Measurements from ENCODE around the gene NOTO.

The NOTO gene

DNA sequence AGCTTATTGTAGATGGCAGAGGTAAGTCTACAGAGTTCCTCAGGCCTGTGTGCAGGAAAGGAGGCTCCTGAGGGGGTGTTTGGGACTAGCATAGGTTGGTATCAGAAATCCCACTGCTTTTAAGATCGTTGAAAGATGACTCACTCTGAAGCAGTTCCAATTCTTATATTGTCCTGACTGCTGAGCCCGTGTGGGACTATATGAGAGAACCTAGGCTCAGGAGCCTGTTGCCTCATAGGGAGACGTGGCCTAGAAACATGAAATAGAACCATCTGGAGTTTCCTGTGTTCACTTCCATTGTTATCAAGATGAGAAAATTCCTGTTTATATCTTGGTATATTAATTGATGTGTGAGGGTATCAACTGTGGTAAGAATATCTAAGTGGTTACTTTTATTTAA lies 37.4 kb downstream of the NOTO start:
- DNase-seq (ENCODE audit: insufficient read length): no peak
- FAIRE-seq: no peak
- TF ChIP-seq POLR2A (IDR thresholded peaks at IDR 0.05; ENCODE audit: low read depth, low read length) (no peak), POLR2AphosphoS5 (IDR thresholded peaks at IDR 0.05; ENCODE audit: low read depth, low read length) (no peak), TAF1 (IDR thresholded peaks at IDR 0.05; ENCODE audit: borderline replicate concordance, low read depth, low read length) (no peak)

GRCh38 chr2:73243884-73244570 lies 41.7 kb downstream of the NOTO start:
- TF ChIP-seq POLR2AphosphoS5 (IDR thresholded peaks at IDR 0.05; ENCODE audit: low read depth, low read length) (no peak), TAF1 (IDR thresholded peaks at IDR 0.05; ENCODE audit: borderline replicate concordance, low read depth, low read length) (no peak), POLR2A (IDR thresholded peaks at IDR 0.05; ENCODE audit: low read depth, low read length) (no peak)
- FAIRE-seq: no peak
- no peak for DNase-seq (ENCODE audit: insufficient read length)

- no peak for TF ChIP-seq POLR2A (IDR thresholded peaks at IDR 0.05; ENCODE audit: low read depth, low read length)
- TF ChIP-seq TAF1 (IDR thresholded peaks at IDR 0.05; ENCODE audit: borderline replicate concordance, low read depth, low read length): no peak
- TF ChIP-seq POLR2AphosphoS5 (IDR thresholded peaks at IDR 0.05; ENCODE audit: low read depth, low read length): no peak
- FAIRE-seq: peak; percentile 27
- no peak for DNase-seq (ENCODE audit: insufficient read length)
These were observed 42.2 kb downstream of the NOTO start for GRCh38 chr2:73244580-73244979.

GRCh38 chr2:73246850-73247249 lies 44.5 kb downstream of the NOTO start:
- TF ChIP-seq POLR2A (IDR thresholded peaks at IDR 0.05; ENCODE audit: low read depth, low read length): no peak
- no peak for TF ChIP-seq TAF1 (IDR thresholded peaks at IDR 0.05; ENCODE audit: borderline replicate concordance, low read depth, low read length)
- TF ChIP-seq POLR2AphosphoS5 (IDR thresholded peaks at IDR 0.05; ENCODE audit: low read depth, low read length): no peak
- no peak for FAIRE-seq

GRCh38 chr2:73249636-73250035 lies 47.3 kb downstream of the NOTO start:
- TF ChIP-seq POLR2A (IDR thresholded peaks at IDR 0.05; ENCODE audit: low read depth, low read length) (no peak), TAF1 (IDR thresholded peaks at IDR 0.05; ENCODE audit: borderline replicate concordance, low read depth, low read length) (no peak), POLR2AphosphoS5 (IDR thresholded peaks at IDR 0.05; ENCODE audit: low read depth, low read length) (no peak)
- FAIRE-seq (no peak), DNase-seq (ENCODE audit: insufficient read length) (no peak)

More at GRCh38 chr2:73246850-73247249, 44.5 kb downstream of the NOTO start:
- no peak for DNase-seq (ENCODE audit: insufficient read length)

GRCh38 chr2:73250872-73251846 lies 48.8 kb downstream of the NOTO start:
- no peak for DNase-seq (ENCODE audit: insufficient read length)
- FAIRE-seq: no peak
- TF ChIP-seq TAF1 (IDR thresholded peaks at IDR 0.05; ENCODE audit: borderline replicate concordance, low read depth, low read length) (no peak), POLR2AphosphoS5 (IDR thresholded peaks at IDR 0.05; ENCODE audit: low read depth, low read length) (no peak), POLR2A (IDR thresholded peaks at IDR 0.05; ENCODE audit: low read depth, low read length) (no peak)

DNA sequence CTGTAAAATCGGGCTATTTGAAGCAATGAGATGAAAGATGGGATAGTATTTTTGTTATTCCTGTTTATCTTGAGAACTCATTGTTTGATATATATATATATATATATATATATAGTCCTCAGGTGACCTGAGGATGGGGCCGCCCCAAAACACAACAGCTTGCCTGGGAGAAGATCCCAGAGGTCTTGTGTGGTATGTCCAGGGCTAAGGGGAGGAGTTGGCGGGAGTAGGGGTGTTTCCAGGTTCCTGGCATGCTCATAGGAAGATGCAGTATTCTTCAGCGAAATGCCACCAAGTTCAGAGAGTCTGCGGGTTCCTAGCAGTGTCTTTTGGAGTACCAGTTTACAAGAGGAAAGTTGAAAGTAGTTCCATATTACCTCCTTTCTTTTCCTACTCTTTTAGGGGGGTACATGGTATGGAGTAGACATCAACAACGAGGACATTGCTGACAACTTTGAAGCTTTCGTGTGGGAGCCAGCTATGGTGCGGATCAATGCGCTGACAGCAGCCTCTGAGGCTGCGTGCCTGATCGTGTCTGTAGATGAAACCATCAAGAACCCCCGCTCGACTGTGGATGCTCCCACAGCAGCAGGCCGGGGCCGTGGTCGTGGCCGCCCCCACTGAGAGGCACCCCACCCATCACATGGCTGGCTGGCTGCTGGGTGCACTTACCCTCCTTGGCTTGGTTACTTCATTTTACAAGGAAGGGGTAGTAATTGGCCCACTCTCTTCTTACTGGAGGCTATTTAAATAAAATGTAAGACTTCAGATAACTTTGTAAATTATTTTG lies 50.1 kb downstream of the NOTO start:
- no peak for DNase-seq (ENCODE audit: insufficient read length)
- TF ChIP-seq TAF1 (IDR thresholded peaks at IDR 0.05; ENCODE audit: borderline replicate concordance, low read depth, low read length): no peak
- TF ChIP-seq POLR2AphosphoS5 (IDR thresholded peaks at IDR 0.05; ENCODE audit: low read depth, low read length): no peak
- 0 out of 2 replicates have a peak, but pooled peaks have one; percentile 35 for TF ChIP-seq POLR2A (IDR thresholded peaks at IDR 0.05; ENCODE audit: low read depth, low read length)
- FAIRE-seq: no peak

DNA sequence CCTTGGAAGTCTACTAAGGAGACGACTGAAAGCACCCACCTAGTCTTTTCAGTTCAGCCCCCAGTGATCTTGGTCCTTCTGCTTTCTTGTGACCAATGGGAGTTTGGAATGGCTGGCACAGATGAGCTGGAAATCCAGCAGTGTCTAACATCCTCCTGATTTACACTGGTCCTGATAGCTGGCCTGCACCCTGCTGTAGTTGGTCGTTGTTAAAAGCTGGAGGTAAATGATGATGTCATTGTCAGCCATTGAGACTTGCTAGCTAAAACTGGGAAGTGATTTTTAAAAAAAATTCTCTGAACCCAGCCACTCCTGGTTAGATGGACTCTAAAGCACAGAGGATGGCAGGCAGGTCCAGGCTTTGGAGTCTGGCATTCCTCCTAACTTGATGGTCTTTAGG lies 51.0 kb downstream of the NOTO start:
- peak; percentile 5 for FAIRE-seq
- no peak for DNase-seq (ENCODE audit: insufficient read length)
- TF ChIP-seq POLR2AphosphoS5 (IDR thresholded peaks at IDR 0.05; ENCODE audit: low read depth, low read length) (no peak), TAF1 (IDR thresholded peaks at IDR 0.05; ENCODE audit: borderline replicate concordance, low read depth, low read length) (no peak), POLR2A (IDR thresholded peaks at IDR 0.05; ENCODE audit: low read depth, low read length) (no peak)

GRCh38 chr2:73253901-73254300 lies 51.5 kb downstream of the NOTO start:
- DNase-seq (ENCODE audit: insufficient read length) (no peak), FAIRE-seq (no peak)
- peak; percentile 43; the same call in 1 of the 2 replicates for TF ChIP-seq POLR2AphosphoS5 (IDR thresholded peaks at IDR 0.05; ENCODE audit: low read depth, low read length)
- no peak for TF ChIP-seq POLR2A (IDR thresholded peaks at IDR 0.05; ENCODE audit: low read depth, low read length)

DNA sequence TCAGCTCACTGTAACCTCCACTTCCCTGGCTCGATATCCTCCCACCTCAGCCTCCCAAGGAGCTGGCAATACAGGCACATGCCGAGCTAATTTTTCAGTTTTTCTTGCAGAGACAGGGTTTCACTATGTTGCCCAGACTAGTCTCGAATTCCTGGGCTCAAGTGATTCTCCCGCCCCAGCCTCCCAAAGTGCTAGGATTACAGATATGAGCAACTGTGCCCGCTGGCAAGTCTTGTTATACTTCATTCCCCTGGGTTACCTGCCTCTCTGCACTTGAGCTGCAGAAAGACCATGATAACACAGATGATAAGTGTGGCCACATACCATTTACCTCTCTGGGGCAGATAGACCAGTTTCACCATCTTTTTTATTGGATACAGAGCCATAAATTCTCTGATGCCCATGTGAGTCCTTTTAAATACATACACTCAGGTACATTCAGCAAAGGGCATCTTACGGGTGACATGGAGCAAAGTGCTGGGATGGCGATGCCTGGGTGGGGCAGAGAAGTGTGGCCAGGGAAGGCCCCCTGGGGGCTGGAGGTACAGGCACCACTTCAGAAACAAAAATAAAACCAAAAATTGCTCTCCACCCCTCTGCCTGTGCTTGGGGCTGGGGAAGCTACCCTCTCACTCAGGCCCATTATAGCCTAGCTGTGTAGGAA lies 52.1 kb downstream of the NOTO start:
- DNase-seq (ENCODE audit: insufficient read length): no peak
- TF ChIP-seq POLR2AphosphoS5 (IDR thresholded peaks at IDR 0.05; ENCODE audit: low read depth, low read length) (peak; percentile 19; the same call in 1 of the 2 replicates), TAF1 (IDR thresholded peaks at IDR 0.05; ENCODE audit: borderline replicate concordance, low read depth, low read length) (no peak)
- no peak for FAIRE-seq
